IMR-90 (cell line): ENCODE measurements around the gene FCHSD2. TPM values are rescaled to one million over a fixed set of nuclear protein-coding genes. Genes with fewer than 3 reads are reported as not detected.

ENCODE experiments used
- ATAC-seq: fragments of 200-7000 bp; cut with Tn5 transposase; 2 replicates; pipeline ENCODE4 v1.9.1; 2020; ENCODE audit warnings: low read depth, mild to moderate bottlenecking, moderate library complexity
- BruUV-seq: library from RNA; stranded (reverse); fragments of 400-500 nt; replicated peaks from 2 replicates; lab custom pipeline; 2021; lab: Mats Ljungman, UMichigan
- CTCF ChIA-PET: fragments of 300-600 bp; formaldehyde crosslinking; extraction: SDS; loops from one replicate; lab custom pipeline; 2021; ENCODE audit warnings: antibody characterized with exemption; lab: Yijun Ruan, JAX
- POLR2A ChIA-PET: fragments of 300-600 bp; sonication (Branson Sonifier 250); formaldehyde crosslinking; loops from one replicate; lab custom pipeline; 2022; ENCODE audit warnings: antibody characterized with exemption; ENCODE audit not compliant: unreplicated experiment; lab: Charles Lee
- DNase-seq: peaks from one replicate; pipeline ENCODE4 v3.0.0; 2013
- H2AFZ ChIP-seq: replicated peaks from 2 replicates; pipeline ENCODE3; 2013; ENCODE audit warnings: low read length, mild to moderate bottlenecking; ENCODE audit not compliant: poor library complexity
- H2AK5ac ChIP-seq: 2 replicates; pipeline ENCODE4 v1.6.1; 2013; ENCODE audit warnings: low read depth, low read length, inconsistent platforms
- H2AK9ac ChIP-seq: replicated peaks from 2 replicates; pipeline ENCODE3; 2013; ENCODE audit warnings: mild to moderate bottlenecking, low read depth, low read length, moderate library complexity; ENCODE audit not compliant: poor library complexity
- H2BK120ac ChIP-seq: 2 replicates; pipeline ENCODE4 v1.6.1; 2013; ENCODE audit warnings: low read depth, low read length, inconsistent platforms
- H2BK15ac ChIP-seq: 3 replicates; pipeline ENCODE4 v1.6.1; 2013; ENCODE audit warnings: low read depth, low read length, inconsistent platforms
- H2BK20ac ChIP-seq: 2 replicates; pipeline ENCODE4 v1.6.1; 2013; ENCODE audit warnings: low read depth, mild to moderate bottlenecking, inconsistent platforms, low read length, moderate library complexity
- H2BK5ac ChIP-seq: 2 replicates; pipeline ENCODE4 v1.6.1; 2013; ENCODE audit warnings: mild to moderate bottlenecking, low read depth, low read length, inconsistent platforms; ENCODE audit not compliant: poor library complexity, severe bottlenecking
- H3K14ac ChIP-seq: replicated peaks from 2 replicates; pipeline ENCODE4 v1.6.1; 2013; ENCODE audit warnings: low read depth, low read length, inconsistent platforms
- H3K18ac ChIP-seq: 2 replicates; pipeline ENCODE4 v1.6.1; 2013; ENCODE audit warnings: low read depth, low read length, control low read depth
- H3K23ac ChIP-seq: 2 replicates; pipeline ENCODE4 v1.6.1; 2013; ENCODE audit warnings: low read depth, low read length, inconsistent platforms
- H3K27ac ChIP-seq: 2 replicates; pipeline ENCODE4 v1.5.1; 2013; ENCODE audit warnings: mild to moderate bottlenecking, control low read depth, low read length; ENCODE audit not compliant: insufficient read depth
- H3K27me3 ChIP-seq: 2 replicates; pipeline ENCODE4 v1.6.1; 2013; ENCODE audit warnings: low read length; ENCODE audit not compliant: control insufficient read depth, insufficient read depth
- H3K36me3 ChIP-seq: 2 replicates; pipeline ENCODE4 v1.6.1; 2013; ENCODE audit warnings: low read length, mixed read lengths; ENCODE audit not compliant: control insufficient read depth, insufficient read depth
- H3K4ac ChIP-seq: 2 replicates; pipeline ENCODE4 v1.6.1; 2013; ENCODE audit warnings: low read depth, low read length, inconsistent platforms
- H3K4me1 ChIP-seq: 2 replicates; pipeline ENCODE4 v1.6.1; 2013; ENCODE audit warnings: low read length, mixed read lengths; ENCODE audit not compliant: control insufficient read depth, insufficient read depth
- H3K4me2 ChIP-seq: 2 replicates; pipeline ENCODE4 v1.6.1; 2013; ENCODE audit warnings: low read depth, mild to moderate bottlenecking, control low read depth, low read length, moderate library complexity
- H3K4me3 ChIP-seq: 2 replicates; pipeline ENCODE4 v1.5.1; 2013; ENCODE audit warnings: low read depth, mild to moderate bottlenecking, control low read depth, low read length, moderate library complexity; ENCODE audit not compliant: insufficient read depth
- H3K56ac ChIP-seq: 2 replicates; pipeline ENCODE4 v1.6.1; 2013; ENCODE audit warnings: low read length, inconsistent platforms; ENCODE audit not compliant: insufficient read depth; ENCODE audit errors: extremely low read depth
- H3K79me1 ChIP-seq, 2 experiments: 2 replicates each; pipeline ENCODE4 v1.6.1; 2013; ENCODE audit warnings: low read length in 2 of 2, inconsistent platforms in 1 of 2, low read depth in 1 of 2
- H3K9ac ChIP-seq: 2 replicates; pipeline ENCODE4 v1.6.1; 2013; ENCODE audit warnings: low read depth, low read length, control low read depth
- H3K9me1 ChIP-seq: 2 replicates; pipeline ENCODE4 v1.6.1; 2013; ENCODE audit warnings: low read length, inconsistent platforms; ENCODE audit not compliant: insufficient read depth
- H3K9me3 ChIP-seq: 2 replicates; pipeline ENCODE4 v1.6.1; 2013; ENCODE audit warnings: low read length; ENCODE audit not compliant: control insufficient read depth, insufficient read depth
- H4K20me1 ChIP-seq: 2 replicates; pipeline ENCODE4 v1.6.1; 2013; ENCODE audit warnings: low read length, inconsistent platforms; ENCODE audit not compliant: insufficient read depth
- H4K5ac ChIP-seq: 2 replicates; pipeline ENCODE4 v1.6.1; 2013; ENCODE audit warnings: mild to moderate bottlenecking, low read depth, low read length, control low read depth
- H4K8ac ChIP-seq, 2 experiments: 2 replicates each; pipeline ENCODE4 v1.6.1; 2013; ENCODE audit warnings: low read depth in 2 of 2, low read length in 2 of 2, control low read depth in 1 of 2, inconsistent platforms in 1 of 2
- H4K91ac ChIP-seq: 2 replicates; pipeline ENCODE4 v1.6.1; 2013; ENCODE audit warnings: low read depth, low read length, inconsistent platforms; ENCODE audit not compliant: insufficient read depth
- BHLHE40 ChIP-seq: fragments of 150-350 bp; IDR thresholded peaks from 2 replicates; pipeline ENCODE4 v1.6.1; 2016; ENCODE audit warnings: mild to moderate bottlenecking, low read depth, low read length
- CHD1 ChIP-seq: IDR thresholded peaks from 2 replicates; pipeline ENCODE4 v1.6.1; 2012; ENCODE audit warnings: low read depth, low read length, improper control_type of control experiment
- ELK1 ChIP-seq: fragments of 150-350 bp; IDR thresholded peaks from 2 replicates; pipeline ENCODE4 v1.6.1; 2016; ENCODE audit warnings: low read depth, mild to moderate bottlenecking, low read length, moderate library complexity, borderline replicate concordance
- FOS ChIP-seq: fragments of 150-350 bp; IDR thresholded peaks from 2 replicates; pipeline ENCODE4 v1.6.1; 2016; ENCODE audit warnings: low read depth, low read length
- RCOR1 ChIP-seq: IDR thresholded peaks from 2 replicates; pipeline ENCODE4 v1.6.1; 2012; ENCODE audit warnings: mild to moderate bottlenecking, low read length, improper control_type of control experiment; ENCODE audit not compliant: insufficient replicate concordance
- RFX5 ChIP-seq: IDR thresholded peaks from 2 replicates; pipeline ENCODE4 v1.8.0; 2012; ENCODE audit warnings: low read depth, mild to moderate bottlenecking, low read length, moderate library complexity
- WGBS, 2 experiments: methylation state at CpG; one replicate each; pipeline versions ENCODE4 v1.1.5 to v1.1.7; 2013; ENCODE audit warnings: missing lambda C conversion rate in 2 of 2; ENCODE audit not compliant: insufficient read length in 1 of 2; ENCODE audit errors: extremely low coverage in 2 of 2; 5-methylcytosine and 5-hydroxymethylcytosine counted together
- dilution Hi-C: fragments of 300-500 bp; cut with HindIII; formaldehyde crosslinking; loops from one replicate; pipeline ENCODE4 v1.14.3; 2018; ENCODE audit warnings: low sequenced_read_pairs; ENCODE audit not compliant: unreplicated experiment
- in situ Hi-C: fragments of 300-500 bp; cut with MboI; formaldehyde crosslinking; loops from 3 replicates; pipeline ENCODE4 v1.14.3; 2019; ENCODE audit warnings: low sequenced_read_pairs, inconsistent platforms, mixed read lengths
- intact Hi-C: fragments of 100-400 bp; cut with micrococcal nuclease; formaldehyde crosslinking; loops from 2 replicates; pipeline ENCODE4 v1.10.0; 2022
- polyA plus RNA-seq, 3 experiments: library from polyadenylated mRNA; depleted of rRNA; stranded (reverse); fragments of >200 nt; gene quantifications; 2 replicates each; pipeline ENCODE4 v1.2.3, GENCODE V29; 2012; ENCODE audit warnings: low replicate concordance in 1 of 3
- total RNA-seq: library from RNA; depleted of rRNA; stranded (reverse); fragments of >200 nt; gene quantifications from 2 replicates; pipeline ENCODE4 v1.2.3, GENCODE V29; 2012
- TF ChIP-seq, protein P1 (sequence below): fragments of 150-350 bp; IDR thresholded peaks from 2 replicates; pipeline ENCODE4 v1.6.1; 2017; ENCODE audit warnings: mild to moderate bottlenecking, antibody characterized with exemption, low read length, low read depth

FCHSD2 gene
- total and polyA plus RNA-seq, 2 of the 4 experiments (the other 2 are of a cell fraction): 5.9 to 18.7 TPM

DNA sequence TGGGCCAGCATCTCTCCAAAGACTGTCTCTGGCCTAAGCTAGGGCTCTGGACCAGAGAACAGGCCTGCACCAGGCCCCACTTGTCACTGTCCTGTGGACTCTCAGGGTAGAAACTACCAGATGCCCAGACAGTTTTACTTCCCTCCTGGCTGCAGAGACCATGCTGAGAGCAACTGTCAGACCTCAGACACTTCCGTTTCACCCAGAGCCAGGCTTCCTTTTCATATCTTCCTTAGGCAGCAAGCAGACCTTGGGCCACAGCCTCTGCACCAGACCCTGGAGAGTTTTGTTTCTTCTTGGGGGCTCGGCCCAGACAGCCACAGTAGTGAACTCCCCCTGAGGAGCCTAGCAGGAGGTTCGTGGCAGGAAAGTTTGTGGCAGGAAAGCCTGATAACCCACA lies 12.1 kb upstream of the FCHSD2 start:
- Histone ChIP-seq H3K18ac (no peak overlapping the region), H3K9me3 (no peaks in the 10 kb centered on the region), H3K4me3 (no peak overlapping the region), H3K23ac (no peak overlapping the region), H2BK5ac (no peak overlapping the region), H2AK5ac (no peak overlapping the region), H3K4me2 (no peak overlapping the region), H3K27me3 (no peaks in the 10 kb centered on the region), H2BK20ac (no peak overlapping the region), H2BK15ac (no peak overlapping the region), H4K91ac (no peak overlapping the region), H4K20me1 (no peaks in the 10 kb centered on the region), H3K79me1 (peaks cover 0 to 14% of the 10 kb centered on the region in 2 experiments; a peak in 2 of 4 replicates), H2BK120ac (no peak overlapping the region), H3K9me1 (peaks cover 20% of the 10 kb centered on the region), H3K4ac (no peak overlapping the region), H2AK9ac (no peak overlapping the region), H3K9ac (no peak overlapping the region), H4K8ac (no peak overlapping the region), H4K5ac (no peak overlapping the region), H3K56ac (no peak overlapping the region), H3K4me1 (peaks cover 30% of the 10 kb centered on the region), H2AFZ (no peak overlapping the region), H3K14ac (no peak overlapping the region), H3K27ac (no peak overlapping the region), H3K36me3 (no peaks in the 10 kb centered on the region)
- DNase-seq: no peak
- no TSS peak for BruUV-seq
- no peak for ATAC-seq
- CTCF ChIA-PET: no interaction called here
- intact Hi-C loops: no loop called here
- POLR2A ChIA-PET: no interaction called here
- TF ChIP-seq FOS (no peak), CHD1 (no peak), BHLHE40 (no peak), RCOR1 (no peak), RFX5 (no peak), ELK1 (no peak)
- TF ChIP-seq, protein P1, sequence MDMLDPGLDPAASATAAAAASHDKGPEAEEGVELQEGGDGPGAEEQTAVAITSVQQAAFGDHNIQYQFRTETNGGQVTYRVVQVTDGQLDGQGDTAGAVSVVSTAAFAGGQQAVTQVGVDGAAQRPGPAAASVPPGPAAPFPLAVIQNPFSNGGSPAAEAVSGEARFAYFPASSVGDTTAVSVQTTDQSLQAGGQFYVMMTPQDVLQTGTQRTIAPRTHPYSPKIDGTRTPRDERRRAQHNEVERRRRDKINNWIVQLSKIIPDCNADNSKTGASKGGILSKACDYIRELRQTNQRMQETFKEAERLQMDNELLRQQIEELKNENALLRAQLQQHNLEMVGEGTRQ: no peak
- WGBS, 2 experiments: no CpG with 5 or more reads among the region's 3 CpGs
- dilution Hi-C loops: no loop called here
- in situ Hi-C loops: no loop called here
